GM12878 (cell line): ENCODE results near the gene LENG1. TPM values are rescaled to one million over a fixed set of nuclear protein-coding genes. Genes with fewer than 3 reads are reported as not detected.

Source experiments
- ASH2L ChIP-seq: fragments of 300-600, 200-600 bp; sonication (generic); IDR thresholded peaks from 2 replicates; pipeline ENCODE4 v1.6.1; 2017; ENCODE audit warnings: low read depth, mild to moderate bottlenecking, borderline replicate concordance
- ATF7 ChIP-seq: fragments of 450-650 bp; IDR thresholded peaks from 2 replicates; pipeline ENCODE4 v1.6.1; 2016; ENCODE audit warnings: low read depth, mild to moderate bottlenecking
- CTCF ChIP-seq, 3 experiments: IDR thresholded peaks in 2 of 3; conservative IDR thresholded peaks in 1 of 3; 2 replicates each; pipeline ENCODE4 v1.5.1; 2011; ENCODE audit warnings: low read depth in 3 of 3, low read length in 3 of 3, mild to moderate bottlenecking in 3 of 3, control low read depth in 2 of 3, moderate library complexity in 2 of 3, inconsistent platforms in 1 of 3, mixed read lengths in 1 of 3; ENCODE audit not compliant: control insufficient read depth in 2 of 3, insufficient read depth in 1 of 3; ENCODE audit errors: extremely low read depth in 1 of 3
- DPF2 ChIP-seq: fragments of 450-650 bp; IDR thresholded peaks from 2 replicates; pipeline ENCODE4 v1.6.1; 2017; ENCODE audit warnings: mild to moderate bottlenecking
- E2F4 ChIP-seq: IDR thresholded peaks from 2 replicates; pipeline ENCODE4 v1.6.1; 2012; ENCODE audit warnings: low read depth, low read length, improper control_type of control experiment
- EGR1 ChIP-seq, 2 experiments: IDR thresholded peaks; 1 replicate in 1 of 2; 2 replicates in 1 of 2; pipeline ENCODE4 v1.6.1; 2011 to 2012; ENCODE audit warnings: low read depth in 2 of 2, low read length in 2 of 2, borderline replicate concordance in 1 of 2, mild to moderate bottlenecking in 1 of 2, moderate library complexity in 1 of 2
- ESRRA ChIP-seq: IDR thresholded peaks from 2 replicates; pipeline ENCODE4 v1.6.1; 2012; ENCODE audit warnings: mild to moderate bottlenecking, low read length, improper control_type of control experiment
- HCFC1 ChIP-seq: fragments of 150-350 bp; IDR thresholded peaks from 2 replicates; pipeline ENCODE4 v1.6.1; 2014; ENCODE audit warnings: low read length
- HDGF ChIP-seq: fragments of 450-650 bp; IDR thresholded peaks from 2 replicates; pipeline ENCODE4 v1.6.1; 2016; ENCODE audit warnings: antibody characterized with exemption
- HSF1 ChIP-seq: fragments of 150-350 bp; IDR thresholded peaks from 2 replicates; pipeline ENCODE4 v1.6.1; 2014; ENCODE audit warnings: mild to moderate bottlenecking, low read depth, low read length
- MLLT1 ChIP-seq: fragments of 450-650 bp; IDR thresholded peaks from 2 replicates; pipeline ENCODE4 v1.6.1; 2016; ENCODE audit warnings: mild to moderate bottlenecking
- NBN ChIP-seq: fragments of 450-650 bp; IDR thresholded peaks from 2 replicates; pipeline ENCODE4 v1.6.1; 2016
- NFXL1 ChIP-seq: fragments of 450-650 bp; IDR thresholded peaks from 2 replicates; pipeline ENCODE4 v1.6.1; 2017; ENCODE audit warnings: antibody characterized with exemption, mild to moderate bottlenecking, borderline replicate concordance
- RAD21 ChIP-seq: IDR thresholded peaks from 2 replicates; pipeline ENCODE4 v1.6.1; 2011; ENCODE audit warnings: mild to moderate bottlenecking, low read depth, low read length, moderate library complexity; ENCODE audit not compliant: insufficient read depth
- RB1 ChIP-seq: fragments of 450-650 bp; formaldehyde crosslinking; IDR thresholded peaks from 2 replicates; pipeline ENCODE4 v1.6.1; 2017; ENCODE audit warnings: mild to moderate bottlenecking, borderline replicate concordance
- RFX5 ChIP-seq: IDR thresholded peaks from 2 replicates; pipeline ENCODE4 v1.6.1; 2011; ENCODE audit warnings: low read depth, low read length, improper control_type of control experiment
- RUNX3 ChIP-seq: IDR thresholded peaks from 2 replicates; pipeline ENCODE4 v1.6.1; 2012; ENCODE audit warnings: low read length, inconsistent platforms
- SMAD1 ChIP-seq: fragments of 450-650 bp; IDR thresholded peaks from 2 replicates; pipeline ENCODE4 v1.6.1; 2018; ENCODE audit warnings: mild to moderate bottlenecking, low read depth; ENCODE audit not compliant: partially characterized antibody
- SMARCA5 ChIP-seq: fragments of 450-650 bp; IDR thresholded peaks from 2 replicates; pipeline ENCODE4 v1.6.1; 2017; ENCODE audit warnings: mild to moderate bottlenecking
- SPI1 ChIP-seq: IDR thresholded peaks from 2 replicates; pipeline ENCODE4 v1.6.1; 2011; ENCODE audit warnings: low read depth, mild to moderate bottlenecking, low read length, moderate library complexity, borderline replicate concordance; ENCODE audit not compliant: insufficient read depth
- TARDBP ChIP-seq: IDR thresholded peaks from 2 replicates; pipeline ENCODE4 v1.6.1; 2016; ENCODE audit warnings: borderline replicate concordance
- YY1 ChIP-seq: IDR thresholded peaks from 2 replicates; pipeline ENCODE4 v1.6.1; 2011; ENCODE audit warnings: low read depth, mild to moderate bottlenecking, low read length
- polyA plus RNA-seq, 11 experiments: library from polyadenylated mRNA; depleted of rRNA in 4 of 11; unstranded in 6 of 11; stranded (reverse) in 5 of 11; fragments of >200 nt; fragmentation: Nextera tagmentation in 4 of 11; fragmentation: Illumina TruSeq in 1 of 11; extraction: Ambion mirVana in 4 of 11; extraction: Trizol in 1 of 11; gene quantifications; 1 replicate in 1 of 11; 2 replicates in 10 of 11; pipeline versions ENCODE4 v1.2.1 to v1.2.3, GENCODE V29; 2011 to 2016; ENCODE audit warnings: inconsistent platforms in 2 of 11, missing spikeins in 2 of 11, low read depth in 1 of 11
- total RNA-seq, 4 experiments: library from RNA; depleted of rRNA in 3 of 4; stranded (reverse); fragments of >200 nt in 3 of 4; fragmentation: Illumina TruSeq in 1 of 4; extraction: Trizol in 1 of 4; gene quantifications; 2 replicates each; pipeline versions ENCODE4 v1.2.1 to v1.2.3, GENCODE V29; 2013 to 2021
- TF ChIP-seq, protein P1 (sequence below): fragments of 450-650 bp; IDR thresholded peaks from 2 replicates; pipeline ENCODE4 v1.6.1; 2017; ENCODE audit warnings: low read depth, mild to moderate bottlenecking, moderate library complexity

The LENG1 gene
- total and polyA plus RNA-seq, 10 of the 15 experiments (the other 5 are each of a cell fraction or from before 2014, with no cell fraction given): 0.21 to 10.8 (median 5.8) TPM

DNA sequence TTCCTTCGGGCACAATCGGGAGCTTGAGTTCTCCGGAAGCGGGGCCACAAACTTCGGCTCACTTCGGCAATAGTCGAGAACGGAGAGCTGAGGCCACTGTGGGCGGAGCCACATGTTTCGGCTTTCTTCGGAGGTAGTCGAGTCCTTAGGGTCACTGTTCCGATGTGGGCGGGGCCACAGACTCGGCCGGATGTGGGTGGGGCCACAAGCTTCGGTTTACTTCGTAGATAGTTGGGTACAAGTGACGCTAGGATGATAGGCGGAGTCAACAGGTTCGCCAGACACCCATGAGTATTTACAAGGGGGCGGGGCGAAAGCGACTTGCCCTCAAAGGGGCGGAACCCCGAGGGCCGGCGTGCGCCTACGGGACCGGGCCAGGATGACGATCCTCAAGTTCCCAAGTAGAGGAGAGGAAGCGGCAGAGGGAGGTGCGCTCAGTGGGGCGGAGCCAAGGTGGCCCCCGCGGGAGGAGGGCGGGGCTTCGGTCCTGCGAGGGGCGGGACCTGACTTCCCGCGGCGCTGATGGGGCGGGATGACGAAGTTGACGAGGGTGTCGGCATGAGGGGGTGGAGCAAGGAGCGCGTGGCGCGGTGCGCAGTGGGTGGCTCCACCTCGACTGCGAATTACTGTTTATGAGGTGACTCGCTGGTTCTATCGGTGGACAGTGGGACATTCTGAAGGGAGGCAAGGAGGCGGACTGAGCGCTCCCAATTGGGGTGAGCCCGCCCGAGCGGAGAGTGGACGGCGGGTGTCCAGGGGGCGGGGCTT is 30.4 kb upstream of the LENG1 start (continued):
- peak; percentile 71 for TF ChIP-seq E2F4
- TF ChIP-seq, protein P1, sequence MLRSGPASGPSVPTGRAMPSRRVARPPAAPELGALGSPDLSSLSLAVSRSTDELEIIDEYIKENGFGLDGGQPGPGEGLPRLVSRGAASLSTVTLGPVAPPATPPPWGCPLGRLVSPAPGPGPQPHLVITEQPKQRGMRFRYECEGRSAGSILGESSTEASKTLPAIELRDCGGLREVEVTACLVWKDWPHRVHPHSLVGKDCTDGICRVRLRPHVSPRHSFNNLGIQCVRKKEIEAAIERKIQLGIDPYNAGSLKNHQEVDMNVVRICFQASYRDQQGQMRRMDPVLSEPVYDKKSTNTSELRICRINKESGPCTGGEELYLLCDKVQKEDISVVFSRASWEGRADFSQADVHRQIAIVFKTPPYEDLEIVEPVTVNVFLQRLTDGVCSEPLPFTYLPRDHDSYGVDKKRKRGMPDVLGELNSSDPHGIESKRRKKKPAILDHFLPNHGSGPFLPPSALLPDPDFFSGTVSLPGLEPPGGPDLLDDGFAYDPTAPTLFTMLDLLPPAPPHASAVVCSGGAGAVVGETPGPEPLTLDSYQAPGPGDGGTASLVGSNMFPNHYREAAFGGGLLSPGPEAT: peak; percentile 25; the same call in 1 of the 2 replicates
- TF ChIP-seq NFXL1: no peak
- TF ChIP-seq RB1: peak; percentile 88; the same call in 1 of the 2 replicates
- peak; percentile 40; the same call in 1 of the 2 replicates for TF ChIP-seq MLLT1
- TF ChIP-seq NBN: peak; percentile 88
- no peak; the same call in 1 of the 2 replicates for TF ChIP-seq HCFC1
- 0 out of 2 replicates have a peak, but pooled peaks have one; percentile 33 for TF ChIP-seq ESRRA
- no peak for TF ChIP-seq ASH2L
- TF ChIP-seq CTCF (IDR thresholded peaks at IDR 0.05 in 2 of 3, conservative IDR thresholded peaks at IDR 0.05 in 1 of 3; ENCODE audit: control insufficient read depth in 2 of 3, extremely low read depth in 1 of 3, insufficient read depth in 1 of 3, low read depth in 3 of 3, low read length in 3 of 3): no peak
- peak; percentile 49 for TF ChIP-seq ATF7
- TF ChIP-seq HDGF: peak; percentile 74; the same call in 1 of the 2 replicates
- TF ChIP-seq YY1: peak; percentile 43; the same call in 1 of the 2 replicates
- peak; percentile 58 for TF ChIP-seq SMAD1
- peak; percentile 87 for TF ChIP-seq RFX5
- peak; percentile 25; the same call in 1 of the 2 replicates for TF ChIP-seq RUNX3
- TF ChIP-seq SPI1: peak; percentile 65; the same call in 1 of the 2 replicates
- TF ChIP-seq RAD21: no peak
- TF ChIP-seq DPF2: 0 out of 2 replicates have a peak, but pooled peaks have one; percentile 11
- TF ChIP-seq HSF1: peak; percentile 97; the same call in 1 of the 2 replicates
- no peak for TF ChIP-seq TARDBP
- peak in 1 of 2 experiments; percentile 43; a peak in 1 of 3 replicates for TF ChIP-seq EGR1 (IDR thresholded peaks at IDR 0.05; ENCODE audit: borderline replicate concordance in 1 of 2, low read depth in 2 of 2, low read length in 2 of 2)
- TF ChIP-seq SMARCA5: peak; percentile 44; the same call in 1 of the 2 replicates
